Trophoblast cell (in vitro differentiated cells and primary cell): ENCODE measurements around the gene CACNA1I.

Experiments
- DNase-seq, 2 donors: peaks; one replicate each; pipeline ENCODE4 v3.0.0-alpha.2; 2016
- H2AFZ ChIP-seq: 2 replicates; pipeline ENCODE4 v1.6.1; 2013; ENCODE audit warnings: low read length, moderate library complexity, mild to moderate bottlenecking; ENCODE audit not compliant: insufficient read depth, poor library complexity
- H2AK5ac ChIP-seq: 2 replicates; pipeline ENCODE4 v1.6.1; 2013; ENCODE audit warnings: mild to moderate bottlenecking, low read length
- H2BK120ac ChIP-seq: 2 replicates; pipeline ENCODE4 v1.6.1; 2013; ENCODE audit warnings: low read length, mild to moderate bottlenecking, moderate library complexity; ENCODE audit not compliant: insufficient read depth, poor library complexity
- H2BK12ac ChIP-seq: 2 replicates; pipeline ENCODE4 v1.6.1; 2013; ENCODE audit warnings: mild to moderate bottlenecking, low read length, moderate library complexity
- H2BK5ac ChIP-seq: 2 replicates; pipeline ENCODE4 v1.6.1; 2013; ENCODE audit warnings: low read length, low read depth, moderate library complexity, mild to moderate bottlenecking; ENCODE audit not compliant: poor library complexity
- H3K14ac ChIP-seq: 2 replicates; pipeline ENCODE4 v1.6.1; 2013; ENCODE audit warnings: mild to moderate bottlenecking, low read length
- H3K18ac ChIP-seq: 2 replicates; pipeline ENCODE4 v1.6.1; 2013; ENCODE audit warnings: mild to moderate bottlenecking, low read length
- H3K23ac ChIP-seq: 2 replicates; pipeline ENCODE4 v1.6.1; 2013; ENCODE audit warnings: low read length
- H3K27ac ChIP-seq: 2 replicates; pipeline ENCODE4 v1.5.1; 2013; ENCODE audit warnings: low read depth, mild to moderate bottlenecking, inconsistent platforms, low read length, moderate library complexity
- H3K27me3 ChIP-seq: 2 replicates; pipeline ENCODE4 v1.6.1; 2013; ENCODE audit warnings: inconsistent platforms, mild to moderate bottlenecking, low read length, moderate library complexity; ENCODE audit not compliant: insufficient read depth
- H3K36me3 ChIP-seq, 2 experiments: 1 replicate in 1 of 2; 2 replicates in 1 of 2; pipeline ENCODE4 v1.6.1; 2013; ENCODE audit warnings: low read length in 2 of 2, mild to moderate bottlenecking in 2 of 2, moderate library complexity in 1 of 2; ENCODE audit not compliant: insufficient read depth in 2 of 2, control insufficient read depth in 1 of 2
- H3K4ac ChIP-seq: 2 replicates; pipeline ENCODE4 v1.6.1; 2013; ENCODE audit warnings: low read depth, mild to moderate bottlenecking, low read length, moderate library complexity
- H3K4me1 ChIP-seq, 2 experiments: 1 replicate in 1 of 2; 2 replicates in 1 of 2; pipeline ENCODE4 v1.6.1; 2013; ENCODE audit warnings: low read length in 2 of 2, mild to moderate bottlenecking in 2 of 2, moderate library complexity in 1 of 2; ENCODE audit not compliant: insufficient read depth in 2 of 2, control insufficient read depth in 1 of 2
- H3K4me2 ChIP-seq: 2 replicates; pipeline ENCODE4 v1.6.1; 2013; ENCODE audit warnings: inconsistent platforms, mild to moderate bottlenecking, low read length, moderate library complexity
- H3K4me3 ChIP-seq: 2 replicates; pipeline ENCODE4 v1.5.1; 2013; ENCODE audit warnings: mild to moderate bottlenecking, low read depth, low read length, inconsistent platforms
- H3K79me1 ChIP-seq: one replicate; pipeline ENCODE4 v1.6.1; 2013; ENCODE audit warnings: low read length
- H3K79me2 ChIP-seq: 2 replicates; pipeline ENCODE4 v1.6.1; 2013; ENCODE audit warnings: low read length, mild to moderate bottlenecking; ENCODE audit not compliant: control insufficient read depth, insufficient read depth, poor library complexity
- H3K9ac ChIP-seq: 2 replicates; pipeline ENCODE4 v1.6.1; 2013; ENCODE audit warnings: mild to moderate bottlenecking, low read length
- H3K9me3 ChIP-seq: 2 replicates; pipeline ENCODE4 v1.6.1; 2013; ENCODE audit warnings: low read depth, mild to moderate bottlenecking, control low read depth, inconsistent platforms, low read length; ENCODE audit not compliant: insufficient read depth
- H4K12ac ChIP-seq: 2 replicates; pipeline ENCODE4 v1.6.1; 2013; ENCODE audit warnings: low read depth, mild to moderate bottlenecking, low read length, moderate library complexity
- H4K8ac ChIP-seq: 2 replicates; pipeline ENCODE4 v1.6.1; 2013; ENCODE audit warnings: low read depth, mild to moderate bottlenecking, low read length, moderate library complexity
- H4K91ac ChIP-seq: one replicate; pipeline ENCODE4 v1.6.1; 2013; ENCODE audit warnings: low read depth, mild to moderate bottlenecking, low read length, moderate library complexity
- WGBS: extraction: QIAGEN DNeasy Blood & Tissue Kit; methylation state at CpG from one replicate; pipeline ENCODE4 v1.1.7; 2013; ENCODE audit warnings: missing lambda C conversion rate; ENCODE audit not compliant: insufficient read length, insufficient coverage; ENCODE audit errors: extremely low coverage; 5-methylcytosine and 5-hydroxymethylcytosine counted together

Gene CACNA1I

GRCh38 chr22:39724390-39724789 lies 153.8 kb downstream of the CACNA1I start:
- H3K4ac ChIP-seq = no peak overlapping the region
- no peak overlapping the region for H4K12ac ChIP-seq
- no peak overlapping the region for H2BK120ac ChIP-seq
- H2BK5ac ChIP-seq = no peak overlapping the region
- H2AK5ac ChIP-seq = no peak overlapping the region
- no peak overlapping the region for H4K91ac ChIP-seq
- no peak overlapping the region for H3K9ac ChIP-seq
- H3K23ac ChIP-seq = no peak overlapping the region
- no peaks in the 10 kb centered on the region for H3K36me3 ChIP-seq
- no peaks in the 10 kb centered on the region for H3K4me1 ChIP-seq
- H3K27ac ChIP-seq = no peak overlapping the region
- H3K4me2 ChIP-seq = no peak overlapping the region
- no peak overlapping the region for H2BK12ac ChIP-seq
- no peaks in the 10 kb centered on the region for H3K27me3 ChIP-seq
- no peak overlapping the region for H2AFZ ChIP-seq
- no peaks in the 10 kb centered on the region for H3K9me3 ChIP-seq
- no peaks in the 10 kb centered on the region for H3K79me2 ChIP-seq
- no peak overlapping the region for H3K14ac ChIP-seq
- H3K4me3 ChIP-seq = no peak overlapping the region
- no peaks in the 10 kb centered on the region for H3K79me1 ChIP-seq
- no peak for DNase-seq
- no peak overlapping the region for H4K8ac ChIP-seq
- H3K18ac ChIP-seq = no peak overlapping the region
- no CpG with 5 or more reads among the region's 4 CpGs for WGBS

- Histone ChIP-seq H4K12ac (no peak overlapping the region), H3K23ac (no peak overlapping the region), H3K18ac (no peak overlapping the region), H3K4me1 (no peaks in the 10 kb centered on the region), H3K79me1 (no peaks in the 10 kb centered on the region), H2BK5ac (no peak overlapping the region), H3K4ac (no peak overlapping the region), H3K4me3 (no peak overlapping the region), H2AFZ (no peak overlapping the region), H2BK120ac (no peak overlapping the region), H3K14ac (no peak overlapping the region), H4K8ac (no peak overlapping the region), H3K9me3 (no peaks in the 10 kb centered on the region), H3K36me3 (no peaks in the 10 kb centered on the region), H3K9ac (no peak overlapping the region), H4K91ac (no peak overlapping the region), H3K27me3 (no peaks in the 10 kb centered on the region), H2BK12ac (no peak overlapping the region), H3K27ac (no peak overlapping the region), H3K4me2 (no peak overlapping the region), H3K79me2 (no peaks in the 10 kb centered on the region), H2AK5ac (no peak overlapping the region)
- no CpG with 5 or more reads among the region's 9 CpGs for WGBS
- DNase-seq = no peak
These were observed 154.3 kb downstream of the CACNA1I start for GRCh38 chr22:39724857-39725256.

GRCh38 chr22:39725351-39726035 lies 154.9 kb downstream of the CACNA1I start:
- H4K12ac ChIP-seq = no peak overlapping the region
- no peak overlapping the region for H3K23ac ChIP-seq
- no peaks in the 10 kb centered on the region for H3K4me1 ChIP-seq
- no peak overlapping the region for H3K27ac ChIP-seq
- no CpG with 5 or more reads among the region's 9 CpGs for WGBS
- H3K14ac ChIP-seq = no peak overlapping the region
- H4K8ac ChIP-seq = no peak overlapping the region
- no peak overlapping the region for H3K18ac ChIP-seq
- H2AK5ac ChIP-seq = no peak overlapping the region
- no peak for DNase-seq
- no peaks in the 10 kb centered on the region for H3K36me3 ChIP-seq
- H3K79me2 ChIP-seq = no peaks in the 10 kb centered on the region
- no peak overlapping the region for H3K4me2 ChIP-seq
- peaks cover 1% of the 10 kb centered on the region for H3K9me3 ChIP-seq
- no peak overlapping the region for H2AFZ ChIP-seq
- H3K79me1 ChIP-seq = no peaks in the 10 kb centered on the region
- no peak overlapping the region for H2BK12ac ChIP-seq
- no peaks in the 10 kb centered on the region for H3K27me3 ChIP-seq
- H3K9ac ChIP-seq = no peak overlapping the region
- H3K4me3 ChIP-seq = no peak overlapping the region
- H4K91ac ChIP-seq = no peak overlapping the region
- H2BK120ac ChIP-seq = no peak overlapping the region
- H3K4ac ChIP-seq = no peak overlapping the region
- H2BK5ac ChIP-seq = no peak overlapping the region

GRCh38 chr22:39727541-39727940 lies 157.0 kb downstream of the CACNA1I start:
- no peak overlapping the region for H3K4me2 ChIP-seq
- WGBS = no CpG with 5 or more reads among the region's 15 CpGs

More at GRCh38 chr22:39727541-39727940, 157.0 kb downstream of the CACNA1I start:
- no peaks in the 10 kb centered on the region for H3K79me2 ChIP-seq
- no peak overlapping the region for H3K27ac ChIP-seq
- H2BK5ac ChIP-seq = no peak overlapping the region
- no peak overlapping the region for H4K91ac ChIP-seq
- no peak overlapping the region for H3K14ac ChIP-seq
- no peak overlapping the region for H4K8ac ChIP-seq
- no peaks in the 10 kb centered on the region for H3K36me3 ChIP-seq
- no peaks in the 10 kb centered on the region for H3K79me1 ChIP-seq
- H2AK5ac ChIP-seq = no peak overlapping the region
- no peak overlapping the region for H4K12ac ChIP-seq
- no peak overlapping the region for H3K18ac ChIP-seq
- H2BK12ac ChIP-seq = no peak overlapping the region
- H3K27me3 ChIP-seq = no peaks in the 10 kb centered on the region
- H3K4me3 ChIP-seq = no peak overlapping the region
- H3K4me1 ChIP-seq = no peaks in the 10 kb centered on the region
- no peak overlapping the region for H2AFZ ChIP-seq
- no peak overlapping the region for H3K23ac ChIP-seq
- no peak overlapping the region for H2BK120ac ChIP-seq
- H3K4ac ChIP-seq = no peak overlapping the region
- DNase-seq = no peak
- peaks cover 1% of the 10 kb centered on the region for H3K9me3 ChIP-seq
- H3K9ac ChIP-seq = no peak overlapping the region
